ENCODE results near the gene CCDC142. TPM values are rescaled to one million over a fixed set of nuclear protein-coding genes. Genes with fewer than 3 reads are reported as not detected.
A peak's percentile ranks its signal among the peaks of the same experiment; 100 is the strongest.

Gene CCDC142
- total RNA-seq, 1 experiment from 2014 or later: 20.4 TPM

DNA sequence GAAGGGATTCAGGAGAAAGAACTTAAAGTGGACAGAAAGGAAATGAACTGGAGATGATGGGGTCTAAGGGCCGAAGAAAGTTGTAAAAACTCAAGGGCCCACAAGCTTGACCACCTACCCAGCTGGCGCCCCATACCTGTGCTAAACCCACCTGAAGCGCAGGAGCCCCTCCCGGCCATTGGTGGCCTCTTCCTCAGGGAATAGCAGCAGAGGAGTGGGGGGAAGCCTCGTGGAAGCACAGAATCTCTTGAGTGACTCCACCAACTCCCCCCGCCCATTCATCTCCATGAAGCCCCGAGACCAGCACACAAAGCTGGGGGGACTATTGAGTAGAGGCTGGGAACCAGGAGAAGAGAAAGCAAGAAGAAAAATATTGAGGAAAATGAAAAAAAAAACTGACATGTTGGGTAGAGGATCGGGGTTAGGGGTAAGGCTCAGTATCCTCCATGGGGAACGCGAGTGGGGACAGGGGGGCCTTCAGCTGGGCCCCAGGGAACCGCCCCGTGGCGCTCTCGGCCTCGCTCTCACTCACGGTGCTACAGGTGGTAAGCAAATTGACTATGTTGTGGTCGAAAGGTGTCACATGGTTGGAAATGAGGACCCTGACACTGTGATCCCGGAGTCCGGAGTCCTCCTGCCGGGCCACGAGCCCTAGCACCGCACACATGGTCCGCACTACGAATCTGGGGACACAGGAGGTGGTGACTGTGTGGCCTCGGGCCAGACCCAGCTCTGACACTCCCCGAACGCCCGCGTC is 46.0 kb upstream of the CCDC142 start:
- Histone ChIP-seq H3K4me1 (ENCODE audit: insufficient read depth, low read length, poor library complexity, severe bottlenecking) (peaks cover 16% of the 10 kb centered on the region), H3K36me3 (ENCODE audit: insufficient read depth, low read length, poor library complexity, severe bottlenecking) (peaks cover 30% of the 10 kb centered on the region), H3K27me3 (replicated peaks; ENCODE audit: insufficient read depth, low read depth, low read length, poor library complexity) (no peaks in the 10 kb centered on the region), H3K9me3 (ENCODE audit: low read depth, low read length, poor library complexity, severe bottlenecking) (no peaks in the 10 kb centered on the region), H3K27ac (ENCODE audit: low read depth, low read length, poor library complexity, severe bottlenecking) (peak overlapping the region; percentile 91), H3K4me3 (ENCODE audit: low read depth, low read length, poor library complexity, severe bottlenecking) (peak overlapping the region; percentile 97)
- no peak for TF ChIP-seq EZH2 (IDR thresholded peaks at IDR 0.05; ENCODE audit: borderline replicate concordance, low read depth, low read length, poor library complexity, severe bottlenecking)
- TF ChIP-seq, protein P1, sequence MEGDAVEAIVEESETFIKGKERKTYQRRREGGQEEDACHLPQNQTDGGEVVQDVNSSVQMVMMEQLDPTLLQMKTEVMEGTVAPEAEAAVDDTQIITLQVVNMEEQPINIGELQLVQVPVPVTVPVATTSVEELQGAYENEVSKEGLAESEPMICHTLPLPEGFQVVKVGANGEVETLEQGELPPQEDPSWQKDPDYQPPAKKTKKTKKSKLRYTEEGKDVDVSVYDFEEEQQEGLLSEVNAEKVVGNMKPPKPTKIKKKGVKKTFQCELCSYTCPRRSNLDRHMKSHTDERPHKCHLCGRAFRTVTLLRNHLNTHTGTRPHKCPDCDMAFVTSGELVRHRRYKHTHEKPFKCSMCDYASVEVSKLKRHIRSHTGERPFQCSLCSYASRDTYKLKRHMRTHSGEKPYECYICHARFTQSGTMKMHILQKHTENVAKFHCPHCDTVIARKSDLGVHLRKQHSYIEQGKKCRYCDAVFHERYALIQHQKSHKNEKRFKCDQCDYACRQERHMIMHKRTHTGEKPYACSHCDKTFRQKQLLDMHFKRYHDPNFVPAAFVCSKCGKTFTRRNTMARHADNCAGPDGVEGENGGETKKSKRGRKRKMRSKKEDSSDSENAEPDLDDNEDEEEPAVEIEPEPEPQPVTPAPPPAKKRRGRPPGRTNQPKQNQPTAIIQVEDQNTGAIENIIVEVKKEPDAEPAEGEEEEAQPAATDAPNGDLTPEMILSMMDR (conservative IDR thresholded peaks at IDR 0.05; ENCODE audit: low read depth, low read length): no peak
- CTCF ChIA-PET: no interaction called here
- no peak for DNase-seq (ENCODE audit: low spot score)
- POLR2A ChIA-PET (ENCODE audit: low non-redundant PET): no interaction called here
- intact Hi-C loops (cut with micrococcal nuclease; ENCODE audit: unreplicated experiment): loop anchor here (2.0 kb wide), 2 partner anchors 22 to 46 kb away; partner anchors contain the start of genes CCDC142, PCGF1 and TTC31
- no TSS peak for BruUV-seq (replicated peaks)

DNA sequence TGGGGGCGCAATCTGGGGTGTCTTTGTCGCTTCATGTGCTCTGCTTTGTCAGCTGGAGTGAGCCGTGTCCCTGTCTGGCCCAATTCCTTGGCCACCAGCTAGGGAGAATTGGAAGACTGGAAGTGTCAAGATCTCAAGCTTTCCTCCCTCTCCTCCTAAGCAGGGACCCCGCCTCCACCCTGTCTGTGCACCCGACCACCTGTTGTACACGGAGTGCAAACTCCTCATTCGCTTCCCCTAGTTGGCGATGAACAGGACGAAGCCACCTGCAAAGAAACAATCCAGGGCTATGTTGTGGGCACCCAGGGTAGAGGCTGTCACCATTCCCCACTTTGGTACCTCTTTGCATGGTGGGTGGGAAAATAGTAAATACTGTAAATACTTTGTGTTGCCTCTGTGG is 44.9 kb upstream of the CCDC142 start:
- Histone ChIP-seq H3K4me3 (ENCODE audit: low read depth, low read length, poor library complexity, severe bottlenecking) (no peak overlapping the region), H3K9me3 (ENCODE audit: low read depth, low read length, poor library complexity, severe bottlenecking) (no peaks in the 10 kb centered on the region), H3K27ac (ENCODE audit: low read depth, low read length, poor library complexity, severe bottlenecking) (no peak overlapping the region), H3K4me1 (ENCODE audit: insufficient read depth, low read length, poor library complexity, severe bottlenecking) (peaks cover 16% of the 10 kb centered on the region), H3K27me3 (replicated peaks; ENCODE audit: insufficient read depth, low read depth, low read length, poor library complexity) (no peaks in the 10 kb centered on the region), H3K36me3 (ENCODE audit: insufficient read depth, low read length, poor library complexity, severe bottlenecking) (peaks cover 28% of the 10 kb centered on the region)
- intact Hi-C loops (cut with micrococcal nuclease; ENCODE audit: unreplicated experiment): loop anchor here (2.0 kb wide), 2 partner anchors 21 to 45 kb away; partner anchors contain the start of genes CCDC142, PCGF1 and TTC31
- ChIA-PET POLR2A (ENCODE audit: low non-redundant PET) (no interaction called here), CTCF (no interaction called here)
- no peak for DNase-seq (ENCODE audit: low spot score)
- TF ChIP-seq, protein P1 (conservative IDR thresholded peaks at IDR 0.05; ENCODE audit: low read depth, low read length): no peak
- TF ChIP-seq EZH2 (IDR thresholded peaks at IDR 0.05; ENCODE audit: borderline replicate concordance, low read depth, low read length, poor library complexity, severe bottlenecking): no peak
- BruUV-seq (replicated peaks): TSS peak; percentile 70

DNA sequence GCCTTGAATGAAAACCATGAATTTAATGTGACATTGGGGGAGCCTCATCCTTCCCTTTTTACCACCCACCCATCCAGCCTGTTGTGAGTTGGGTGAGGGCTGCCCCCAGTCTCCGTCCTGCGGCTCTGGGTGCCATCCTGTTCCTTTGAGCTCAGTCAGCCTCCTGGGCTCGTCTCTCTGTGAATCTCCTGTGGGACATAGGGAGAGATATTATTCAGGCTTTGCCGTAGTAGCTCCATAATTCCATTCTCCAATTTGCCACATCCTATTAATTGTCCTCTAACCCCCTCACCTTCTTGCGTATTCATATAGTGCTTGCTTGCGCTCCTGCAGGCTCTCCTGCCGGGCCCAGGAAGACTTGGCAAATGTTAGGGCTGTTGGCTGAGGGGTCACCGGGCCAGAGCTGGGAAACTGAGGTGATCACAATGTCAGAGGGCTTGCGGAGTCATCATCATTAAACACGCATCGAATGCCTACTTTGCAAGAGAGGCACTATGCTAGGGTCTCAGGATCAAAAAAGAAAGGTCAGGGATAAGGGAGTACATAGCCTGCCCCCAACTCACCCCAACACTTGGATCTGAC is 43.9 kb upstream of the CCDC142 start:
- DNase-seq (ENCODE audit: low spot score): no peak
- H3K27ac ChIP-seq (ENCODE audit: low read depth, low read length, poor library complexity, severe bottlenecking): no peak overlapping the region
- CTCF ChIA-PET: no interaction called here

More for the DNA sequence above, 43.9 kb upstream of the CCDC142 start:
- POLR2A ChIA-PET (ENCODE audit: low non-redundant PET): no interaction called here
- TF ChIP-seq EZH2 (IDR thresholded peaks at IDR 0.05; ENCODE audit: borderline replicate concordance, low read depth, low read length, poor library complexity, severe bottlenecking): no peak
- TF ChIP-seq, protein P1 (conservative IDR thresholded peaks at IDR 0.05; ENCODE audit: low read depth, low read length): no peak
- no peak overlapping the region for H3K4me3 ChIP-seq (ENCODE audit: low read depth, low read length, poor library complexity, severe bottlenecking)
- BruUV-seq (replicated peaks): no TSS peak
- H3K9me3 ChIP-seq (ENCODE audit: low read depth, low read length, poor library complexity, severe bottlenecking): no peaks in the 10 kb centered on the region
- H3K4me1 ChIP-seq (ENCODE audit: insufficient read depth, low read length, poor library complexity, severe bottlenecking): peaks cover 16% of the 10 kb centered on the region
- H3K27me3 ChIP-seq (replicated peaks; ENCODE audit: insufficient read depth, low read depth, low read length, poor library complexity): no peaks in the 10 kb centered on the region
- intact Hi-C loops (cut with micrococcal nuclease; ENCODE audit: unreplicated experiment): no loop called here
- H3K36me3 ChIP-seq (ENCODE audit: insufficient read depth, low read length, poor library complexity, severe bottlenecking): peaks cover 25% of the 10 kb centered on the region
